LNCaP clone FGC (cell line): Measurements from ENCODE around the gene FOXO6.

ENCODE experiments used
- DNase-seq: peaks from one replicate; pipeline ENCODE4 v3.0.0-alpha.2; 2011; ENCODE audit warnings: low read depth
- H3K4me3 ChIP-seq: 2 replicates; pipeline ENCODE4 v1.5.1; 2011; ENCODE audit warnings: mild to moderate bottlenecking, low read depth, low read length, control low read depth
- TF ChIP-seq, protein P1 (sequence below): IDR thresholded peaks from 2 replicates; pipeline ENCODE4 v1.5.1; 2012; ENCODE audit warnings: mild to moderate bottlenecking; ENCODE audit not compliant: control insufficient read depth, insufficient read depth; ENCODE audit errors: extremely low read depth

FOXO6 gene

GRCh38 chr1:41397753-41398330, 36.6 kb downstream of the FOXO6 start:
- TF ChIP-seq, protein P1, sequence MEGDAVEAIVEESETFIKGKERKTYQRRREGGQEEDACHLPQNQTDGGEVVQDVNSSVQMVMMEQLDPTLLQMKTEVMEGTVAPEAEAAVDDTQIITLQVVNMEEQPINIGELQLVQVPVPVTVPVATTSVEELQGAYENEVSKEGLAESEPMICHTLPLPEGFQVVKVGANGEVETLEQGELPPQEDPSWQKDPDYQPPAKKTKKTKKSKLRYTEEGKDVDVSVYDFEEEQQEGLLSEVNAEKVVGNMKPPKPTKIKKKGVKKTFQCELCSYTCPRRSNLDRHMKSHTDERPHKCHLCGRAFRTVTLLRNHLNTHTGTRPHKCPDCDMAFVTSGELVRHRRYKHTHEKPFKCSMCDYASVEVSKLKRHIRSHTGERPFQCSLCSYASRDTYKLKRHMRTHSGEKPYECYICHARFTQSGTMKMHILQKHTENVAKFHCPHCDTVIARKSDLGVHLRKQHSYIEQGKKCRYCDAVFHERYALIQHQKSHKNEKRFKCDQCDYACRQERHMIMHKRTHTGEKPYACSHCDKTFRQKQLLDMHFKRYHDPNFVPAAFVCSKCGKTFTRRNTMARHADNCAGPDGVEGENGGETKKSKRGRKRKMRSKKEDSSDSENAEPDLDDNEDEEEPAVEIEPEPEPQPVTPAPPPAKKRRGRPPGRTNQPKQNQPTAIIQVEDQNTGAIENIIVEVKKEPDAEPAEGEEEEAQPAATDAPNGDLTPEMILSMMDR, result no peak
- H3K4me3 ChIP-seq, result no peak overlapping the region
- DNase-seq, result no peak

GRCh38 chr1:41399145-41399795, 38.0 kb downstream of the FOXO6 start:
- H3K4me3 ChIP-seq, result no peak overlapping the region
- TF ChIP-seq, protein P1, result no peak
- DNase-seq, result no peak

DNA sequence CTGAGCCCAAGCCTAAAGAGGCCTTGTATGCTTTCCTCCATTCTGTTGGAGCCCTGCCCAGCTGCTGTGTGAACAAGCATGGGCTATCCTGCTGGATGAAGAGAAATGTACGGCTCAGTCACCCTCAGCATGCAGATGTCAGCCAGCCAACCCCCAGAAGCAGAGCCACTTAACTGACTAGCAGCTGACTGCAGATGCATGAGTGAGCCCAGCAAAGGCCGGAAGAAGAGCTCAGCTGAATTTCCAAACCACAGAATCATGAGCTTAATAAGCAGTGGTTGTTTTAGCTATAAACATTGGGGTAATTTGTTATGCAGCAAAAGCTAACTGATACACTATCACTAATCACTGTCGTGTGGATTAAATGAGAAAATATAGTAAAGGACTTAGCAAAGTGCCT, 39.0 kb downstream of the FOXO6 start:
- no peak for DNase-seq
- TF ChIP-seq, protein P1, result no peak
- no peak overlapping the region for H3K4me3 ChIP-seq

- DNase-seq, result no peak
- no peak overlapping the region for H3K4me3 ChIP-seq
- TF ChIP-seq, protein P1, result no peak
These were observed 40.7 kb downstream of the FOXO6 start for GRCh38 chr1:41401899-41402298.

GRCh38 chr1:41404308-41404761, 43.1 kb downstream of the FOXO6 start:
- TF ChIP-seq, protein P1, result no peak
- no peak for DNase-seq
- H3K4me3 ChIP-seq, result no peak overlapping the region

DNA sequence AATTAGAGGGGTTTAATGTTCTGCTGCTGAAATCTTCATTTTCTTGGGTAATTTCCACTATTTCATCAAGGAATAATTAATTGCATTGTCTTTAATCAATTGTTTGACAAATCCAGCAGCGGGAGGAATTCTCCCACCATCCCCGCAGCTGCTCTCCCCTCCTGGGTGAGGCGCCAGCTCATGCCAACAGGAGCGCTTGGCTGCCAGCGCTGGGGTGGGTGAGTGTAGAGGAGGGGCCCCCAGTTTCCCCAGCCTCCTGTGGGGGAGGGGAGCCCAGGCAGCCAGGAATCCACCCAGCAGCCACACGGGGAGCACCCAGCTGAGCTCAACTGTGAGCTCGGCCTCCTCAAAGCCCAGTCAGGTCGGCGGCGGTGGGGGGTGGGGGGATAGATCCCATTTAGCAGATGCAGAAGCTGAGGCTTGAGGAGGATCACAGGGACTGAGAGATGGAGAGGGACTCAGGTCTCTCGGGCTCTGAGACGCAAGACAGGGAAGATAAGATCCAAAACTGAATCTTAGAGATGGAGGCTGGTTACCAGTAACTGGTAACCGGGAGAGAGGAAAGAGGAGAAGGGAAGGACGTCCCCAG, 46.5 kb downstream of the FOXO6 start:
- TF ChIP-seq, protein P1, result no peak
- no peak overlapping the region for H3K4me3 ChIP-seq

More for the DNA sequence above, 46.5 kb downstream of the FOXO6 start:
- no peak for DNase-seq
